DOHH2 (cell line): Measurements from ENCODE around the gene USP40.

ENCODE experiments used
- EZH2phosphoT487 ChIP-seq: fragments of 200-600 bp; sonication (generic); IDR thresholded peaks from 2 replicates; pipeline ENCODE4 v1.6.1; 2017; ENCODE audit warnings: borderline replicate concordance, mild to moderate bottlenecking, antibody characterized with exemption, low read length, moderate library complexity, mixed read lengths
- TF ChIP-seq, protein P1 (sequence below): fragments of 200-600 bp; sonication (generic); IDR thresholded peaks from one replicate; pipeline ENCODE4 v1.5.1; 2014; ENCODE audit warnings: antibody characterized with exemption, mild to moderate bottlenecking, low read depth, low read length; ENCODE audit not compliant: poor library complexity, severe bottlenecking

DNA sequence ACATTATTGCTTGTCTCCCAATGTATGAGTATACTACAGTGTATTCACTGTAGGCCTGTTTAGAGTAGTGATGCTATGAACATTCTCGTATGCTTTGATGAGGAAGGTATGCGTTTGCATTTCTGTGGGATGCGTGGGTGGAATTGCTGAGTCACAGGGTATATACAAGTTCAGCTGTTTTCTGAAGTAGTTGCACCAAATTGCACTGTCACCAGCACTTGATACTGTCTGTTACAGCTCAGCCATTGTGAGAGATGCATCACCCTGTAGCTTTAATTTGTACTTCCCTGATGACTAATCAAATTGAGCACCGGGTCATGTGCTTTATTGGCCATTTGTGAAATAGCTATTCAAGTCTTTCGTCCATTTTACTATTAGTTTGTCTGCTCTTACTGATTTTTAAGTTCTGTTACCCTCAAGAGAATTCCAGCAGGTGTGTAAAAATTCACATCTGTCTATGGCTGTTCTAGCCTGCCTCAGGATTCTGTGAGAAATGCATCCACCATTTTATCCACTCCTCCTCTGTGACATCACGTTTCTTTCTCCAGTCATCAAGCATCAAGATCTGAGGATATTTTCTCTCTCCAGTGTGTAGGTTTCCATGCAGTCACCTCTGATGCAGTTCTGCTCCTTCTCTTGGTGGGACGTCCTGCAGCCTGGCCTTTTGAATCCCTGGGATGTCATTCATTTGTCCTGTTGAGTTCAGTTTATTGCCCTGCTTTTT is 139.8 kb downstream of the USP40 start:
- TF ChIP-seq, protein P1, sequence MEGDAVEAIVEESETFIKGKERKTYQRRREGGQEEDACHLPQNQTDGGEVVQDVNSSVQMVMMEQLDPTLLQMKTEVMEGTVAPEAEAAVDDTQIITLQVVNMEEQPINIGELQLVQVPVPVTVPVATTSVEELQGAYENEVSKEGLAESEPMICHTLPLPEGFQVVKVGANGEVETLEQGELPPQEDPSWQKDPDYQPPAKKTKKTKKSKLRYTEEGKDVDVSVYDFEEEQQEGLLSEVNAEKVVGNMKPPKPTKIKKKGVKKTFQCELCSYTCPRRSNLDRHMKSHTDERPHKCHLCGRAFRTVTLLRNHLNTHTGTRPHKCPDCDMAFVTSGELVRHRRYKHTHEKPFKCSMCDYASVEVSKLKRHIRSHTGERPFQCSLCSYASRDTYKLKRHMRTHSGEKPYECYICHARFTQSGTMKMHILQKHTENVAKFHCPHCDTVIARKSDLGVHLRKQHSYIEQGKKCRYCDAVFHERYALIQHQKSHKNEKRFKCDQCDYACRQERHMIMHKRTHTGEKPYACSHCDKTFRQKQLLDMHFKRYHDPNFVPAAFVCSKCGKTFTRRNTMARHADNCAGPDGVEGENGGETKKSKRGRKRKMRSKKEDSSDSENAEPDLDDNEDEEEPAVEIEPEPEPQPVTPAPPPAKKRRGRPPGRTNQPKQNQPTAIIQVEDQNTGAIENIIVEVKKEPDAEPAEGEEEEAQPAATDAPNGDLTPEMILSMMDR, result no peak
- TF ChIP-seq EZH2phosphoT487, result no peak
